ENCODE data around the gene SH2B3.

DNA sequence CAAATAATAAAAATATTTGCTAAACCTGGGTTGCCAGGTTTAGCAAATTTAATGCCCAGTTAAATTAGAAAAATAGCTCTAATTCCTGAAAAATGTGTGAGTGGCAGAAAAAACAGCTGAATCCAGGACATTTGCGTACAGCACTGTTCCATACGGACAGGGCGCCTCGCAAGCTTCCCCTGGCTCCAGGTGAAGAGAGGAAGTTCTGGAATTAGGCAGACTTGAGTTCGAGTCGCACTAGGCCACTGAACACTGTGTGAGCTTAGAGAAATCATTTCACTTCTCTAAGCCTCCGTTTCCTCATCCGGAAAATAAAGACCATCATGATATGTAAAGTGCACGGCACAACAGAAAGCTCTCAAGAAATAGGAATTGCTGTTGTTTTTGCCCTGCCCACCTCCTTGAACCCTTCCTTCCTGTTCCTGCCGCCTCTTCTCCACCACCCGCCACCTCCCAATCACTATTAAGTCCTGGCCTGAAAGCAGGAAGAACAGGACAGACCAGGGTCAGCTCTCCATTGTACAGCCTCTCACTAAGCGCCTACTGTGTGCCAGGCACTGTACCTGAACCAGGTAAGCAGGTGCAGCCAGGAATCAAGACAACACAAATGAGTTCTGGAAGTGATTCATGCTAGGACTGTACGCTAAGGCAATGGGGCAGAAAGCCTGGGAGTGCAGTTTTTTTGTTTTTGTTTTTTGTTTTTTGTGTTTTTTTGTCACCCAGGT, 36.1 kb upstream of the SH2B3 start:
- TF ChIP-seq, protein P1, sequence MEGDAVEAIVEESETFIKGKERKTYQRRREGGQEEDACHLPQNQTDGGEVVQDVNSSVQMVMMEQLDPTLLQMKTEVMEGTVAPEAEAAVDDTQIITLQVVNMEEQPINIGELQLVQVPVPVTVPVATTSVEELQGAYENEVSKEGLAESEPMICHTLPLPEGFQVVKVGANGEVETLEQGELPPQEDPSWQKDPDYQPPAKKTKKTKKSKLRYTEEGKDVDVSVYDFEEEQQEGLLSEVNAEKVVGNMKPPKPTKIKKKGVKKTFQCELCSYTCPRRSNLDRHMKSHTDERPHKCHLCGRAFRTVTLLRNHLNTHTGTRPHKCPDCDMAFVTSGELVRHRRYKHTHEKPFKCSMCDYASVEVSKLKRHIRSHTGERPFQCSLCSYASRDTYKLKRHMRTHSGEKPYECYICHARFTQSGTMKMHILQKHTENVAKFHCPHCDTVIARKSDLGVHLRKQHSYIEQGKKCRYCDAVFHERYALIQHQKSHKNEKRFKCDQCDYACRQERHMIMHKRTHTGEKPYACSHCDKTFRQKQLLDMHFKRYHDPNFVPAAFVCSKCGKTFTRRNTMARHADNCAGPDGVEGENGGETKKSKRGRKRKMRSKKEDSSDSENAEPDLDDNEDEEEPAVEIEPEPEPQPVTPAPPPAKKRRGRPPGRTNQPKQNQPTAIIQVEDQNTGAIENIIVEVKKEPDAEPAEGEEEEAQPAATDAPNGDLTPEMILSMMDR (IDR thresholded peaks at IDR 0.05) = no peak
- TF ChIP-seq POLR2A (IDR thresholded peaks at IDR 0.05) (no peak), EP300 (IDR thresholded peaks at IDR 0.05) (no peak)
